ENCODE data around the gene FERMT3.
A peak's percentile ranks its signal among the peaks of the same experiment; 100 is the strongest.

FERMT3 gene

GRCh38 chr11:64251016-64251752, 44.7 kb downstream of the FERMT3 start, which contains the start of gene PLCB3:
Gene PLCB3 (plus strand): TSS chr11:64251530. CDS start chr11:64251650, 120 bp downstream.
- peak in 1 of 2 experiments; percentile 35 for DNase-seq

GRCh38 chr11:64251753-64252002, 45.2 kb downstream of the FERMT3 start:
- no peak for DNase-seq

- peak in 1 of 2 experiments; percentile 44 for DNase-seq
Measured at GRCh38 chr11:64252003-64252872, 45.7 kb downstream of the FERMT3 start.

- no peak for DNase-seq
Measured at GRCh38 chr11:64253043-64253442, 46.5 kb downstream of the FERMT3 start.

GRCh38 chr11:64253481-64253880, 47.0 kb downstream of the FERMT3 start:
- DNase-seq = no peak

- no peak for DNase-seq
Measured at GRCh38 chr11:64254326-64254725, 47.8 kb downstream of the FERMT3 start.

GRCh38 chr11:64255135-64256128, 48.9 kb downstream of the FERMT3 start:
- no peak for DNase-seq

- no peak for DNase-seq
Measured at GRCh38 chr11:64256300-64256699, 49.8 kb downstream of the FERMT3 start.

- DNase-seq = no peak
Measured at GRCh38 chr11:64258356-64258755, 51.8 kb downstream of the FERMT3 start.

GRCh38 chr11:64258946-64259532, 52.5 kb downstream of the FERMT3 start:
- DNase-seq = no peak

- no peak for DNase-seq
Measured at GRCh38 chr11:64259533-64260067, 53.1 kb downstream of the FERMT3 start.

- no peak for DNase-seq
Measured at GRCh38 chr11:64260147-64260708, 53.7 kb downstream of the FERMT3 start.

- no peak for DNase-seq
Measured at GRCh38 chr11:64261556-64262080, 55.1 kb downstream of the FERMT3 start.

- no peak for DNase-seq
Measured at GRCh38 chr11:64262271-64263002, 55.9 kb downstream of the FERMT3 start.

- no peak for DNase-seq
Measured at GRCh38 chr11:64263021-64263946, 56.8 kb downstream of the FERMT3 start.

GRCh38 chr11:64263947-64264317, 57.4 kb downstream of the FERMT3 start:
- no peak for DNase-seq

- no peak for DNase-seq
Measured at GRCh38 chr11:64264371-64264852, 57.9 kb downstream of the FERMT3 start.

- no peak for DNase-seq
Measured at GRCh38 chr11:64265176-64266160, 58.9 kb downstream of the FERMT3 start.

Measured in SW 1271 (cell line).